Measurements from ENCODE around the gene OR10H5.

- TF ChIP-seq REST (IDR thresholded peaks at IDR 0.05; ENCODE audit: insufficient read depth in 1 of 2, low read depth in 2 of 2, low read length in 1 of 2) (no peak), CTCF (IDR thresholded peaks at IDR 0.05) (no peak), TCF7L2 (IDR thresholded peaks at IDR 0.05; ENCODE audit: low read depth, low read length) (no peak), POLR2AphosphoS5 (IDR thresholded peaks at IDR 0.05; ENCODE audit: low read depth, low read length) (no peak)
These were observed 5.8 kb upstream of the OR10H5 start for GRCh38 chr19:15781661-15782060.

All from Panc1 (cell line).